ENCODE results near the gene CFAP58. TPM values are rescaled to one million over a fixed set of nuclear protein-coding genes. Genes with fewer than 3 reads are reported as not detected.

Gene CFAP58
- total and polyA plus RNA-seq, 2 donors (not counting 3 experiments of a cell fraction or from before 2014, with no cell fraction given): 0.07 to 0.29 TPM

DNA sequence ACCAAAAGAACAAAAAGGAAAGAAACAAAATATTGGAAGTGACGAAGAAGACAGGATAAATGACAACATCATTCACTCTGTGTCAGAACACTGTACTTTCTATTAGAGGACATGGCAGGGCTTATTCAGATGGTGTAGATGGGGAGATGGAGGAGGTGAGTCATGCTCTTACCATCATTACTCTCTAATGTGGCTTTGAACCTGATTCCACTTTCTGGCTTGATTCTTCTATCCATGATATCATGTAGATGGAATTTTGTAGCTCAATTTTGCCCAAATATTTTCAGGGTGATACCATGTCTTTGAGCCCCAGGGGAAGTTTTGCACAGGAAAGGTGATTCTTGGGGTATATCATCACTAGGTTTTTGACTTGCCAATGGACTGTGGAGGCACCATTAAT is 91.7 kb downstream of the CFAP58 start:
- Histone ChIP-seq H3K9ac (replicated peaks; ENCODE audit: extremely low read depth, insufficient read depth, low read length) (no peak overlapping the region), H3K9me1 (replicated peaks; ENCODE audit: control insufficient read depth, extremely low read depth, insufficient read depth, low read length) (no peaks in the 10 kb centered on the region), H3K9me3 (replicated peaks; ENCODE audit: control insufficient read depth, insufficient read depth, low read length) (no peaks in the 10 kb centered on the region), H4K20me1 (replicated peaks; ENCODE audit: control insufficient read depth, extremely low read depth, insufficient read depth, low read length) (no peaks in the 10 kb centered on the region), H3K27ac (ENCODE audit: insufficient read depth, low read depth, low read length) (no peak overlapping the region), H3K27me3 (ENCODE audit: control insufficient read depth in 2 of 2, insufficient read depth in 2 of 2, low read length in 2 of 2) (no peaks in the 10 kb centered on the region), H3K36me3 (ENCODE audit: control insufficient read depth in 2 of 2, extremely low read depth in 1 of 2, insufficient read depth in 2 of 2, low read length in 2 of 2) (no peaks in the 10 kb centered on the region), H2AFZ (ENCODE audit: low read depth, low read length) (no peak overlapping the region), H3K4me1 (ENCODE audit: control insufficient read depth, extremely low read depth, insufficient read depth, low read length) (no peaks in the 10 kb centered on the region), H3K79me2 (ENCODE audit: control insufficient read depth, insufficient read depth, low read length) (no peaks in the 10 kb centered on the region), H3K4me3 (replicated peaks in 1 of 3; ENCODE audit: insufficient read depth in 1 of 3, low read depth in 1 of 3, low read length in 3 of 3) (no peak overlapping the region), H3K4me2 (ENCODE audit: insufficient read depth, low read length) (no peak overlapping the region)
- BruUV-seq (replicated peaks): no TSS peak
- DNase-seq (ENCODE audit: low read depth, low spot score) (no peak), FAIRE-seq (no peak)
- dilution Hi-C loops (cut with MboI; ENCODE audit: extremely low pct_ligation_motif_present, low sequenced_read_pairs) (no loop called here), intact Hi-C loops (cut with micrococcal nuclease) (no loop called here)
- CTCF ChIA-PET: no interaction called here
- POLR2A ChIA-PET: no interaction called here
- no peak for TF ChIP-seq FOS (IDR thresholded peaks at IDR 0.05; ENCODE audit: borderline replicate concordance, insufficient read depth, low read length)
- TF ChIP-seq MAX (IDR thresholded peaks at IDR 0.05; ENCODE audit: insufficient read depth, insufficient read length): no peak
- TF ChIP-seq JUN (IDR thresholded peaks at IDR 0.05; ENCODE audit: borderline replicate concordance, insufficient read depth, insufficient read length, low read depth): peak; percentile 6

DNA sequence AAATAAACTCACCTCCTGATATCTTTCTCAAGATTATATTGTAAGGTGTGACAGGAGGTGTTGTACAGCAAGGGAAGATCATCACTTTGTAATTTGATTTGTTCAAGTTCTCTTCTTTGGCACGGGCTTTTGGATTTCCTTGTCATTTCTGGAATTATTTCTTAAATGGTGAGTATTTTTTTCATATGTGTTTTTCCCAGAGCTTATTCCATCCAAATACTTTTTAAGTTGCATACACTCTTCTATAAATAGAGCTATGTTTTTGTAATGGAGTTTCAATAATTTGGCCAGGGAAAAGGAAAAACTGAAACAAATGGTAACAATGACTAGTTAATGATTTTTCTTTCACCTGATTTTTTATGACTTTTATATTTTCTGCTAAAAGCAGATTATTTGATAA is 92.5 kb downstream of the CFAP58 start:
- Histone ChIP-seq H3K27ac (ENCODE audit: insufficient read depth, low read depth, low read length) (no peak overlapping the region), H3K4me1 (ENCODE audit: control insufficient read depth, extremely low read depth, insufficient read depth, low read length) (no peaks in the 10 kb centered on the region), H3K4me3 (replicated peaks in 1 of 3; ENCODE audit: insufficient read depth in 1 of 3, low read depth in 1 of 3, low read length in 3 of 3) (no peak overlapping the region), H3K27me3 (ENCODE audit: control insufficient read depth in 2 of 2, insufficient read depth in 2 of 2, low read length in 2 of 2) (no peaks in the 10 kb centered on the region), H3K36me3 (ENCODE audit: control insufficient read depth in 2 of 2, extremely low read depth in 1 of 2, insufficient read depth in 2 of 2, low read length in 2 of 2) (no peaks in the 10 kb centered on the region), H3K9ac (replicated peaks; ENCODE audit: extremely low read depth, insufficient read depth, low read length) (no peak overlapping the region), H3K9me3 (replicated peaks; ENCODE audit: control insufficient read depth, insufficient read depth, low read length) (no peaks in the 10 kb centered on the region), H3K9me1 (replicated peaks; ENCODE audit: control insufficient read depth, extremely low read depth, insufficient read depth, low read length) (no peaks in the 10 kb centered on the region), H3K79me2 (ENCODE audit: control insufficient read depth, insufficient read depth, low read length) (no peaks in the 10 kb centered on the region), H2AFZ (ENCODE audit: low read depth, low read length) (no peak overlapping the region), H4K20me1 (replicated peaks; ENCODE audit: control insufficient read depth, extremely low read depth, insufficient read depth, low read length) (no peaks in the 10 kb centered on the region), H3K4me2 (ENCODE audit: insufficient read depth, low read length) (no peak overlapping the region)
- TF ChIP-seq FOS (IDR thresholded peaks at IDR 0.05; ENCODE audit: borderline replicate concordance, insufficient read depth, low read length): no peak
- TF ChIP-seq JUN (IDR thresholded peaks at IDR 0.05; ENCODE audit: borderline replicate concordance, insufficient read depth, insufficient read length, low read depth): no peak
- no peak for TF ChIP-seq GATA2 (IDR thresholded peaks at IDR 0.05; ENCODE audit: insufficient read depth, insufficient read length, low read depth, low read length)
- no peak for TF ChIP-seq POLR2A (IDR thresholded peaks at IDR 0.05; ENCODE audit: low read depth, low read length)
- no peak for TF ChIP-seq MAX (IDR thresholded peaks at IDR 0.05; ENCODE audit: insufficient read depth, insufficient read length)
- no peak for TF ChIP-seq POLR2AphosphoS5 (IDR thresholded peaks at IDR 0.05; ENCODE audit: insufficient read depth, low read depth, low read length)
- TF ChIP-seq, protein P1, sequence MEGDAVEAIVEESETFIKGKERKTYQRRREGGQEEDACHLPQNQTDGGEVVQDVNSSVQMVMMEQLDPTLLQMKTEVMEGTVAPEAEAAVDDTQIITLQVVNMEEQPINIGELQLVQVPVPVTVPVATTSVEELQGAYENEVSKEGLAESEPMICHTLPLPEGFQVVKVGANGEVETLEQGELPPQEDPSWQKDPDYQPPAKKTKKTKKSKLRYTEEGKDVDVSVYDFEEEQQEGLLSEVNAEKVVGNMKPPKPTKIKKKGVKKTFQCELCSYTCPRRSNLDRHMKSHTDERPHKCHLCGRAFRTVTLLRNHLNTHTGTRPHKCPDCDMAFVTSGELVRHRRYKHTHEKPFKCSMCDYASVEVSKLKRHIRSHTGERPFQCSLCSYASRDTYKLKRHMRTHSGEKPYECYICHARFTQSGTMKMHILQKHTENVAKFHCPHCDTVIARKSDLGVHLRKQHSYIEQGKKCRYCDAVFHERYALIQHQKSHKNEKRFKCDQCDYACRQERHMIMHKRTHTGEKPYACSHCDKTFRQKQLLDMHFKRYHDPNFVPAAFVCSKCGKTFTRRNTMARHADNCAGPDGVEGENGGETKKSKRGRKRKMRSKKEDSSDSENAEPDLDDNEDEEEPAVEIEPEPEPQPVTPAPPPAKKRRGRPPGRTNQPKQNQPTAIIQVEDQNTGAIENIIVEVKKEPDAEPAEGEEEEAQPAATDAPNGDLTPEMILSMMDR (IDR thresholded peaks at IDR 0.05; ENCODE audit: extremely low read depth in 1 of 2, insufficient read depth in 1 of 2, low read depth in 1 of 2, low read length in 2 of 2): no peak
- TF ChIP-seq EZH2 (IDR thresholded peaks at IDR 0.05; ENCODE audit: borderline replicate concordance, low read depth, low read length, severe bottlenecking): no peak
- no peak for TF ChIP-seq MYC (IDR thresholded peaks at IDR 0.05; ENCODE audit: low read depth, low read length)
- FAIRE-seq (no peak), DNase-seq (ENCODE audit: low read depth, low spot score) (no peak)
- CTCF ChIA-PET: no interaction called here
- dilution Hi-C loops (cut with MboI; ENCODE audit: extremely low pct_ligation_motif_present, low sequenced_read_pairs): no loop called here
- POLR2A ChIA-PET: no interaction called here
- intact Hi-C loops (cut with micrococcal nuclease): no loop called here
- no TSS peak for BruUV-seq (replicated peaks)
